ENCODE results near the gene CHGA.

The CHGA gene

GRCh38 chr14:92950193-92950540 is 27.2 kb downstream of the CHGA start:
- H3K4me3 ChIP-seq (ENCODE audit: low read depth, low read length) = no peak overlapping the region
- DNase-seq (ENCODE audit: low read depth) = no peak
- TF ChIP-seq, protein P1, sequence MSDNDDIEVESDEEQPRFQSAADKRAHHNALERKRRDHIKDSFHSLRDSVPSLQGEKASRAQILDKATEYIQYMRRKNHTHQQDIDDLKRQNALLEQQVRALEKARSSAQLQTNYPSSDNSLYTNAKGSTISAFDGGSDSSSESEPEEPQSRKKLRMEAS (IDR thresholded peaks at IDR 0.05; ENCODE audit: low read depth, low read length) = no peak
- TF ChIP-seq POLR2A (IDR thresholded peaks at IDR 0.05; ENCODE audit: extremely low read depth, insufficient read length) (no peak), MYC (IDR thresholded peaks at IDR 0.05; ENCODE audit: low read depth, low read length) (no peak)
- TF ChIP-seq, protein P2, sequence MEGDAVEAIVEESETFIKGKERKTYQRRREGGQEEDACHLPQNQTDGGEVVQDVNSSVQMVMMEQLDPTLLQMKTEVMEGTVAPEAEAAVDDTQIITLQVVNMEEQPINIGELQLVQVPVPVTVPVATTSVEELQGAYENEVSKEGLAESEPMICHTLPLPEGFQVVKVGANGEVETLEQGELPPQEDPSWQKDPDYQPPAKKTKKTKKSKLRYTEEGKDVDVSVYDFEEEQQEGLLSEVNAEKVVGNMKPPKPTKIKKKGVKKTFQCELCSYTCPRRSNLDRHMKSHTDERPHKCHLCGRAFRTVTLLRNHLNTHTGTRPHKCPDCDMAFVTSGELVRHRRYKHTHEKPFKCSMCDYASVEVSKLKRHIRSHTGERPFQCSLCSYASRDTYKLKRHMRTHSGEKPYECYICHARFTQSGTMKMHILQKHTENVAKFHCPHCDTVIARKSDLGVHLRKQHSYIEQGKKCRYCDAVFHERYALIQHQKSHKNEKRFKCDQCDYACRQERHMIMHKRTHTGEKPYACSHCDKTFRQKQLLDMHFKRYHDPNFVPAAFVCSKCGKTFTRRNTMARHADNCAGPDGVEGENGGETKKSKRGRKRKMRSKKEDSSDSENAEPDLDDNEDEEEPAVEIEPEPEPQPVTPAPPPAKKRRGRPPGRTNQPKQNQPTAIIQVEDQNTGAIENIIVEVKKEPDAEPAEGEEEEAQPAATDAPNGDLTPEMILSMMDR (IDR thresholded peaks at IDR 0.05; ENCODE audit: low read depth, low read length) = no peak

DNA sequence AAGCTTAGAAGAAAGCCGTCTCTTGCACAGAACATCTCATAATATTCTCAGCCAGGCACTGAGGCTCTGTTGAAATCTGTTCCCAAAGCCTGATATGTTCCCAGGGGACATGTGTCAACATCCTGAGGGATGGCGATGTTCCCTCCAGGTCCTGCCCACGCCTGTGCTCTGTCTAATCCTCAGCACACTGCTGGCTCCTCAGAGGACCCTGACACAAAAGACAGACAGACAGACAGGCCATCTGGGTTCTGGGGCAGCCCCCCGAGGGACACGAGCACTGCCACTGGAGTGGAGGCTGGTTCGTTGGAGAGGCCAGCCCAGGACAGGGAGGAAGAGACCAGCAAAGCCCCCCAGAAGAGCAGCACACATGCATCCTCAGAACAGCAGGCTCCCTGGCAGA is 27.8 kb downstream of the CHGA start:
- DNase-seq (ENCODE audit: low read depth) = no peak
- TF ChIP-seq, protein P1 (IDR thresholded peaks at IDR 0.05; ENCODE audit: low read depth, low read length) = no peak
- TF ChIP-seq POLR2A (IDR thresholded peaks at IDR 0.05; ENCODE audit: extremely low read depth, insufficient read length) = no peak
- TF ChIP-seq, protein P2 (IDR thresholded peaks at IDR 0.05; ENCODE audit: low read depth, low read length) = no peak
- TF ChIP-seq MYC (IDR thresholded peaks at IDR 0.05; ENCODE audit: low read depth, low read length) = no peak
- H3K4me3 ChIP-seq (ENCODE audit: low read depth, low read length) = no peak overlapping the region

DNA sequence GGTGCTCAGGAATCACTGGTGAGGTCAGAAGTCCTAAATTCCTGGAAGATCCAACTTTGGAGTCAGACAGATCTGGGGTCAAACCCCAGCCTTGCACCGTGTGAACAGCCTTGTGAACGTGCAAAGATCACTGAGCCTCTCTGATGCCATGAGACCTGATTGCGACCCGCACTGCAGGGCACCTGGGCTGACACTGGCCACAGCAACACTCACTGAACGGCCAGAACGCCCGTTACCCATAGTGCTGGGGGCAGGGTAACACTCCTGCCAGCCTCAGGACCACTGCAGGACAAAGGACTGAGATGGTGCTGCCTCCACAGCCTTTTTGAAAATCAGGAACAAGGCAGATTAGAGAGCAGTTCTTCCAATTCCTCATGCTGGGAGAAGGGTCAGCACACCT is 28.3 kb downstream of the CHGA start:
- no peak overlapping the region for H3K4me3 ChIP-seq (ENCODE audit: low read depth, low read length)
- TF ChIP-seq, protein P1 (IDR thresholded peaks at IDR 0.05; ENCODE audit: low read depth, low read length) = no peak
- DNase-seq (ENCODE audit: low read depth) = no peak

DNA sequence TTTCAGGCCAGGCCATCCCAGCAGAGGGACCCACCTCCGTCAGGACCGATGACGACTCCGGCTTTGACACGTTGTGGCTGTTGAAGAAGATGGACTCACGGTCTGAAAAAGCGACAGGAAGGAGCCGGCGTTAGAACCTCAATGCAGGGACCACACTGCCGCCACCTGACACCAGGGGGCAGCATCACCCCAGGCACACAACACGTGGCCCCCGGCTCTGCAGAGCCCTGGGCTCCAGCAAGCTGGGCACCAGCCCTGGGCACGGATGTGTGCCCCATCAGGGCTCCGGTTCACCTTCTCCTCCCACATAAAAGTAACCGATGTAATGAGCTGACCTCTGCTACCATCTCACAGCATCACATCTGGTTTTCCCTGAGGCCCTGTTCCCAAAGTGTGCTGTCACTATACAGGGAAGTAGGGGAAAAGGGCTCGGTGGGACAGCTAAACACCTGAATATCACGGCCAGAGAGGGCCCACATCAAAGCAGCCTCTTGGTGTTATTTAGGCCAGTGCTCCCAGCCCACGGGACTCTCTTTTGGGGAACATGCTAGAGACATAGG is 29.0 kb downstream of the CHGA start:
- TF ChIP-seq, protein P1 (IDR thresholded peaks at IDR 0.05; ENCODE audit: low read depth, low read length) = peak; percentile 97
- TF ChIP-seq POLR2A (IDR thresholded peaks at IDR 0.05; ENCODE audit: extremely low read depth, insufficient read length) (no peak), MYC (IDR thresholded peaks at IDR 0.05; ENCODE audit: low read depth, low read length) (peak; percentile 92)
- TF ChIP-seq, protein P2 (IDR thresholded peaks at IDR 0.05; ENCODE audit: low read depth, low read length) = peak; percentile 89
- peak; percentile 74 for DNase-seq (ENCODE audit: low read depth)
- no peak overlapping the region for H3K4me3 ChIP-seq (ENCODE audit: low read depth, low read length)

DNA sequence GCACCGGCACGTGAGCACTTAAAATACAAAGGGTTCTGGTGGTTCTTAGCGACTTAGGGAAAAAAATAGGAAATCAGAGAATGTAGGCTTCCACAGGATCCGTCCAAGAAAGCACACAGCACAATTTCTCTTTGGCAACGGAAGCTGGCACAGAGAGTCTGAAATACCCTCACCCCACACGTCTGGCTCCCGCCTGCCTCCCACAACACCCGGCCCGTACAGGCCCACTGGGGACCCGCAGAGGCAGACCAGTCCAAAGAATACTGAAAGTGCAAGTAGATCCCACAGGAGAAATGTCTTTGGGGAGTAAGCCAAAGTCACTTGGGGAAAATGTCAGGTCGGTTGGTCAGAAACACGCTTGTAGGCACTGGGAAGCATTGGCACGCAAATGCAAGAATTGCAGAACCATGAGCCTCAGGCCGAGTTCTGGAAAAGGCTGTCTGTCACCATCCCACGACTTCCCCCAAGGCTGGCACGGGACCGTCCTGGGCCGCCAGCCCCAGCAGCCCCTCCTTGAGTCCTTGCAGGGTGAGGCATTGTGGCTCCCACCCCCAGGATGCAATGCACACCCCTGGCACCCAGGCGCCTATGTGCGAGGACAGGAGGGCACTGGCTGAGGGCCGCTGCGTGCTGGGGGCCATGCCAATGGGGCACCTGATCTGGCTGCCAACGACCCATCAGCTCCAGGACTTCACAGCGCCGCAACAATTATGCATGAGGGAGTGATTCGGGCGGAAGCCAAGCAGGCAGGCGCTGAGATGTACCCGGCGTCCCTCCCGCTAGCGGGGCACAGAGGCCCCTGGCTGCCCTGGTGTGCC is 29.7 kb downstream of the CHGA start:
- H3K4me3 ChIP-seq (ENCODE audit: low read depth, low read length) = no peak overlapping the region
- TF ChIP-seq MYC (IDR thresholded peaks at IDR 0.05; ENCODE audit: low read depth, low read length) (no peak), POLR2A (IDR thresholded peaks at IDR 0.05; ENCODE audit: extremely low read depth, insufficient read length) (no peak)
- TF ChIP-seq, protein P1 (IDR thresholded peaks at IDR 0.05; ENCODE audit: low read depth, low read length) = no peak
- TF ChIP-seq, protein P2 (IDR thresholded peaks at IDR 0.05; ENCODE audit: low read depth, low read length) = no peak
- no peak for DNase-seq (ENCODE audit: low read depth)

DNA sequence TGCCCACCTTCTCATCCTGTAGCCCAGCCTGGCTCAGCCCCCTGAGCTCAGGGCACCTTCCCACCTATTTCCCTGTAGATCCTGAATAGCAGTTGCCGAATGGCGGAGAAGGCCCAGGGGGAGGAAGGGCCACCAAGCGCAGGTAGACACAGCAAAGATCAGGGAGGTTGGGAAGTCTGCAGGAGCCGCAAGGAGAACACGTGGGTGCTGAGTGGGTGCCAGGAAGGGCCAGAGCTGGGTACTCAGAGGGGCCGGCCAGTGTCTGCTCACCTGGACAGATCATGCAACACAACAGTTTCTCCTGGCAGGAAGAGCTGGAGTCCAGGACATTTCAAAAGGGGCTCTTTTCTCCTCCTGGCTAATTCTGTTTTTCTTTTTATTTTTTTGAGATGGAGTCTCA is 30.6 kb downstream of the CHGA start:
- DNase-seq (ENCODE audit: low read depth) = no peak
- TF ChIP-seq, protein P2 (IDR thresholded peaks at IDR 0.05; ENCODE audit: low read depth, low read length) = no peak
- TF ChIP-seq, protein P1 (IDR thresholded peaks at IDR 0.05; ENCODE audit: low read depth, low read length) = no peak
- TF ChIP-seq POLR2A (IDR thresholded peaks at IDR 0.05; ENCODE audit: extremely low read depth, insufficient read length) (no peak), MYC (IDR thresholded peaks at IDR 0.05; ENCODE audit: low read depth, low read length) (no peak)
- H3K4me3 ChIP-seq (ENCODE audit: low read depth, low read length) = no peak overlapping the region
